ENCODE measurements around the gene GRIK4. TPM values are rescaled to one million over a fixed set of nuclear protein-coding genes. Genes with fewer than 3 reads are reported as not detected.

GRIK4 gene
- polyA plus RNA-seq, 1 of the 3 experiments (the other 2 are of a cell fraction), result 0.03 TPM

DNA sequence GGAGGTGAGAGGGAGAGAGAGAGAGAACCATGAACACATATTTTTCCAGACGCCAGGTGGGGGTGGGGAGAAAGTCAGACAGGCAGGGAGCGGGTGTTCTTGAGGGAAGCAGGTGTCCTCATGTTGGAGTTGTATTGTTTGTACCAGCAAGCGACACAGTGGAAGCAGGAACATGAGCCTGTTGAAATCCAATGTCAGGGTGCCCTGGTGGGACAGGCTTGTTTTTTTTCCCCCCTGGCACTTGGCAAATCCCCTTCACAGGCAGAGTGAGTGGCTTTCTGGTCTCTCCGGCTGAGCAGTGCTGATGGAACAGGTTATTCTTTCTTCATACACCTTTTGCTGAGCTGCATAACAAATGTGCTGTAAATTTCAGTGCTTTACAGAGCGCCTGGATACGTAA is 125.6 kb downstream of the GRIK4 start:
- no peaks in the 10 kb centered on the region for H4K20me1 ChIP-seq (ENCODE audit: insufficient read depth)
- POLR2A ChIA-PET, result no interaction called here
- H2AFZ ChIP-seq (ENCODE audit: low read depth), result no peak overlapping the region
- H3K4me1 ChIP-seq (ENCODE audit: control insufficient read depth in 1 of 2, insufficient read depth in 2 of 2, low read depth in 1 of 2, low read length in 1 of 2), result peaks cover 0 to 14% of the 10 kb centered on the region in 2 experiments; a peak in 2 of 4 replicates
- H3K27ac ChIP-seq (ENCODE audit: low read depth in 2 of 2, low read length in 1 of 2), result no peak overlapping the region
- H3K27me3 ChIP-seq (ENCODE audit: insufficient read depth), result no peaks in the 10 kb centered on the region
- no peak overlapping the region for H3K9ac ChIP-seq
- no peaks in the 10 kb centered on the region for H3K9me2 ChIP-seq
- TF ChIP-seq TCF12 (IDR thresholded peaks at IDR 0.05) (no peak), REST (IDR thresholded peaks at IDR 0.05; ENCODE audit: low read depth, low read length) (no peak), RXRA (IDR thresholded peaks at IDR 0.05; ENCODE audit: borderline replicate concordance, low read depth) (no peak), RCOR1 (IDR thresholded peaks at IDR 0.05; ENCODE audit: low read length) (no peak), EP300 (IDR thresholded peaks at IDR 0.05; ENCODE audit: borderline replicate concordance in 1 of 2, low read depth in 1 of 2, low read length in 1 of 2) (no peak), JUND (IDR thresholded peaks at IDR 0.05) (no peak), ELF1 (IDR thresholded peaks at IDR 0.05) (no peak), NFIC (IDR thresholded peaks at IDR 0.05; ENCODE audit: borderline replicate concordance) (no peak), MXI1 (IDR thresholded peaks at IDR 0.05; ENCODE audit: low read depth, low read length) (no peak), NRF1 (IDR thresholded peaks at IDR 0.05; ENCODE audit: low read depth, low read length) (no peak), YY1 (IDR thresholded peaks at IDR 0.05; ENCODE audit: low read depth) (no peak), POLR2AphosphoS5 (IDR thresholded peaks at IDR 0.05; ENCODE audit: low read depth, low read length) (no peak), RAD21 (IDR thresholded peaks at IDR 0.05; ENCODE audit: low read length) (no peak), SMC3 (IDR thresholded peaks at IDR 0.05; ENCODE audit: low read depth, low read length) (no peak), TEAD4 (IDR thresholded peaks at IDR 0.05; ENCODE audit: borderline replicate concordance, insufficient read depth) (no peak), USF1 (IDR thresholded peaks at IDR 0.05; ENCODE audit: borderline replicate concordance, low read depth) (no peak), TAF1 (IDR thresholded peaks at IDR 0.05; ENCODE audit: borderline replicate concordance, low read depth, low read length) (no peak), USF2 (IDR thresholded peaks at IDR 0.05; ENCODE audit: borderline replicate concordance, low read depth, low read length) (no peak)
- TF ChIP-seq, protein P1, sequence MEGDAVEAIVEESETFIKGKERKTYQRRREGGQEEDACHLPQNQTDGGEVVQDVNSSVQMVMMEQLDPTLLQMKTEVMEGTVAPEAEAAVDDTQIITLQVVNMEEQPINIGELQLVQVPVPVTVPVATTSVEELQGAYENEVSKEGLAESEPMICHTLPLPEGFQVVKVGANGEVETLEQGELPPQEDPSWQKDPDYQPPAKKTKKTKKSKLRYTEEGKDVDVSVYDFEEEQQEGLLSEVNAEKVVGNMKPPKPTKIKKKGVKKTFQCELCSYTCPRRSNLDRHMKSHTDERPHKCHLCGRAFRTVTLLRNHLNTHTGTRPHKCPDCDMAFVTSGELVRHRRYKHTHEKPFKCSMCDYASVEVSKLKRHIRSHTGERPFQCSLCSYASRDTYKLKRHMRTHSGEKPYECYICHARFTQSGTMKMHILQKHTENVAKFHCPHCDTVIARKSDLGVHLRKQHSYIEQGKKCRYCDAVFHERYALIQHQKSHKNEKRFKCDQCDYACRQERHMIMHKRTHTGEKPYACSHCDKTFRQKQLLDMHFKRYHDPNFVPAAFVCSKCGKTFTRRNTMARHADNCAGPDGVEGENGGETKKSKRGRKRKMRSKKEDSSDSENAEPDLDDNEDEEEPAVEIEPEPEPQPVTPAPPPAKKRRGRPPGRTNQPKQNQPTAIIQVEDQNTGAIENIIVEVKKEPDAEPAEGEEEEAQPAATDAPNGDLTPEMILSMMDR (IDR thresholded peaks at IDR 0.05), result no peak
- TF ChIP-seq, protein P2, sequence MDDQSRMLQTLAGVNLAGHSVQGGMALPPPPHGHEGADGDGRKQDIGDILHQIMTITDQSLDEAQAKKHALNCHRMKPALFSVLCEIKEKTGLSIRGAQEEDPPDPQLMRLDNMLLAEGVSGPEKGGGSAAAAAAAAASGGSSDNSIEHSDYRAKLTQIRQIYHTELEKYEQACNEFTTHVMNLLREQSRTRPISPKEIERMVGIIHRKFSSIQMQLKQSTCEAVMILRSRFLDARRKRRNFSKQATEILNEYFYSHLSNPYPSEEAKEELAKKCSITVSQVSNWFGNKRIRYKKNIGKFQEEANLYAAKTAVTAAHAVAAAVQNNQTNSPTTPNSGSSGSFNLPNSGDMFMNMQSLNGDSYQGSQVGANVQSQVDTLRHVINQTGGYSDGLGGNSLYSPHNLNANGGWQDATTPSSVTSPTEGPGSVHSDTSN (IDR thresholded peaks at IDR 0.05), result no peak
- H3K4me3 ChIP-seq (ENCODE audit: low read depth in 2 of 2, low read length in 1 of 2), result no peak overlapping the region
- no peaks in the 10 kb centered on the region for H3F3A ChIP-seq (replicated peaks; ENCODE audit: insufficient read depth)
- WGBS (ENCODE audit: low lambda C conversion rate), result 53% methylated on average over 6 of the region's 6 CpGs
- H3K4me2 ChIP-seq, result no peak overlapping the region
- H3K36me3 ChIP-seq (replicated peaks in 1 of 2; ENCODE audit: control insufficient read depth in 1 of 2, insufficient read depth in 2 of 2, low read length in 1 of 2), result no peaks in the 10 kb centered on the region
- H3K79me2 ChIP-seq (ENCODE audit: insufficient read depth), result no peaks in the 10 kb centered on the region
- DNase-seq, result no peak
- CTCF ChIA-PET, result interaction anchor here (0.7 to 2.2 kb wide), 3 partner anchors 11 to 126 kb away, joined by 3 to 9 read pairs (median 4); partner anchors contain the start of gene GRIK4
- no peaks in the 10 kb centered on the region for H3K9me3 ChIP-seq

All from SK-N-SH (cell line).